HG02610 (cell line): ENCODE data around the gene NFIX.

ENCODE experiments used
- ATAC-seq: cut with Tn5 transposase; IDR thresholded peaks from one replicate; pipeline ENCODE4 v1.9.1; 2021; ENCODE audit warnings: mild to moderate bottlenecking, moderate library complexity; ENCODE audit not compliant: unreplicated experiment

The NFIX gene

DNA sequence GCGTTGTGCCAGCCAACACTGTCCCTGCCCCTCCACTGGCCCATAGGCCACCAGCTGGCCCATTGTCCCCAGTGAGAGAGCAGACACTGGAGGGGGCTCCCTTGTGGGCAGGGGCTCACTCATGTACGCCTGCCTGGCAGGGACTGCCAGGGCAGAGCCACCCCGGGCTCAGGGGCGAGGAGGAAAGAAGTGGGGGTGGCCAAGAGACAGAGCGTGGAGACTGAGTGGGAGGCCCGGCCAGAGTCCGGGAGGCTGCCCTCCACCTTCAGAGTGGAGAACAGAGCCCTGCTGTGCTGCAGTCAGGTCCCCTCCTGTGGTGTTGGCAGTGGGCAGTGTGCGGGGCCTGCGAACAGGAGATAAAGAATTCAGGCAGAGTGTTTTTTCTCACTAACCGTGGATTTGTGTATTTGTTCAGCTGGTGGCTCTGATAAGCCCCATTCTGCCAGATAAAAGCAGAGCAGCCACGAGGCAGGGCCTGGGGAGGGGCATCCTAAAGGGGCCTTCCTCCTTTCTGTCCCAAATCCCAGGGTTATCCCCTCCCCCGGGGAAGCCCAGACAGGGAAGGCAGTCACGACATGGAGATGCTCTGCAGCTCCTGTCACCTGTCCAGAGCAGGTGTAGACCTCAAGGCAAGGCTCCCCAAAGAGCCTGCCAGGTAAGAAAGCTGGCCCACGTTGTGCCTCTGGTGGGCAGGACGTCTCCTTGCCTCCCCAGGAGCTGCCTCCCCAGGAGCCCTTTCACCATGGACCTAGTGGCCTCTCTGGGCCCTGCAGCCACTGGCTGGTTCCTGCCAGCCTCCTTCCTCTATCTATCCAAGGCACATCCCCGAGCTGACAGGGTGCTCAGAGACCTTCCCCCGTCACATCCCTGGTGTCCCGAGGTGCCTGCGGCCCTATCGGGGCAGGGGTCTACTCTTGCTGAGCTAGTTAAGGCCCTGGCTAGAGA, 74.4 kb downstream of the NFIX start:
- no peak for ATAC-seq

DNA sequence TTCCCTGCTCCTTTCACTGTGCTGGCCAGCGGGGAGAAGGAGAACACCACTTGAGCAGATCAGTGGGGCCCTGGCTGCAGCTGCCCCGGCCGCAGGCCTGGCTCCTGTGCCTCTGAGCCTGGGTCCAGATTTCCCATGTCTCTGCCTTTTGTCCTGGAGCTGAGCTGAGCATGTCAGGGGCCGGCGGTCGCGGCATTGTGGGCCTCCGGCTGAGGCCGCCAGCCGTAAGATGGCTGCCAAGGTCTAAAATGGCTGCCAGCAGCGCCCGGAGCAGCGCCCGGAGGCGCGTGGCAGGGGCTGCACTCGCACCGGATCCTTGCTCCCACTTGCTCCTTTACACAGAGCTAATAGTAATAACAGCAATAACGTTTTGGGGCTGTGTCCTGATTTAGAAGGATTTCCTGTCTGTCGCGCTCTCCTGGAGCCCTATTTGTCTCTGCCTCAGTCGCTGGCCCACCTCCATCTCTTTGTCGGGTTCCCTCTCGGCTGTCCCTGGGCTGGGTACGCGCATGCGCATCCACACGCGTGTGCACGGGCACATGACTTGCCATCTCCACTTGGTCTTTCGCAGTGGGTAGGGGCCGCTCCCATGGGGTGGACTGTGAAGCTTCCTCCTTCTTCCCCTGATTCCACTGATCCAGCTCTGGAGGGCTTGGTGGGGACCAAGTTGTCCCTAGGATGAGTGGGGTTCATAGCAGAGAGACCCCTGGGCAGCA, 75.3 kb downstream of the NFIX start:
- no peak for ATAC-seq

DNA sequence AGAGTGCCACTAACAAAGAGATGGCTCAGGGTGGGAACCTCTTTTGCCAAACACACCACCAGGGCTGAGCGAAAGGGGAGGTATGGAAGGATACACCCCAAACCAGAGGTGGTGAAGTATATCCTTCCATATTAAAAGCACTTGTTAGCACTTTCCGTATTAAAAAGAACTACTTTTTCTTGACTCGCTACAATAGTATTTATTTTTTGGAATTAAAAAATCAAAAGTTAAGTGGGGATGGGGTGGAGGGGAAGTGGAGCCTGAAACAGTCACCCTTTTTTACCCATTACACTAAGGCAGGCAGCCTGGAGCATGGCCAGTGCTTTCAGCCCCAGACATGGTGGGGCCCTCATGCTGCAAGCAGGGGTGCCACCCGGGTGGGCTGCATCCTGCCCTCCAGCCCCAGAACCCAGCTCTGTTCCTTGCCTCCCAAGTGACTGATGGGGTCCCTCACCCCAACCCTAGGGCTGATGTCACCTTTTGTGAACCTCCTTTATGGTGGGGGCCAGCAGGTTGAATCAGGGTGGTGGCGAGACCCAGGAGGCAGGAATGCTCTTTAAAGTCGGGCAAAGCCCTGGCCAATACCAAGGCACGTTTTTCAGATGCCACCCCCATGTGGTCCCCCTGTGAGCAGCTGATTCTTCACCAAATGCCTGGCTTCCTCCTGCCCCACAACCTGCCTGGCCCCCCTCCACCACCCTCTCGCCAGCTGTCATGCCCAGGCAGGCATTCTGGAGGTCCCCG, 76.3 kb downstream of the NFIX start:
- ATAC-seq: no peak

DNA sequence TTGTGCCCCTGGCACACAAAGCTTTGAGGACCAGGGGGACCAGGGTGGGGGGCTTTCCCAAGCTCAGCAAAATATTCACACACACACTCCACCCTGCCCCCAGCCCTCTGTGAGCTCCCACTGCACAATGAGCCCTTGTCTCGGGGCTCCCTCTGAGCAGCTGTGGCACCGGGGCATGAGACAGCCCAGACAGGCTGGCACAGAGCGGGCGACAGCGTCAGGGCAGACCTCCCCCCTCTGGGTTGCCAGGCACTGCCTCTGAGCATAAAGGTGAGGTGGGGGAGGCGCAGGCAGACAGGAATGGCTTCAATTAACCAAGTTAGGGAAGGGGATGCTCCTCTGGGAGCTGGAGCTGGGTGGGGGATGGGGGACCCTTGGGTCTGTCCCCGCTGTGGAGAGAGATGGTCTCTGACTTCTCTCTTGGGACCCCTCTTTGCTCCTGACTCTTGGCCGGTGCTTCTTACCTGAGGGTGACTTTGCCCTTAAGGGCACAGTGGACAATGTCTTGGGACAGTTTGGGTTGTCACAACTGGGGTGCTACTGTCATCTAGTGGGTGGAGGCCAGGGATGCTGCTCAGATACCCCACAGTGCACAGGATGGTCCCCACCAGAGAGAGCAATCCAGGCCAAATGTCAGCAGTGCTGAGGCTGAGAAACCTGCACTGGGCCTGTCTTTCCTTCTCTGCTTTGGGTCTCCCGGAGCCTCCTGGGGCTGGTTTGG, 77.1 kb downstream of the NFIX start:
- ATAC-seq: no peak

DNA sequence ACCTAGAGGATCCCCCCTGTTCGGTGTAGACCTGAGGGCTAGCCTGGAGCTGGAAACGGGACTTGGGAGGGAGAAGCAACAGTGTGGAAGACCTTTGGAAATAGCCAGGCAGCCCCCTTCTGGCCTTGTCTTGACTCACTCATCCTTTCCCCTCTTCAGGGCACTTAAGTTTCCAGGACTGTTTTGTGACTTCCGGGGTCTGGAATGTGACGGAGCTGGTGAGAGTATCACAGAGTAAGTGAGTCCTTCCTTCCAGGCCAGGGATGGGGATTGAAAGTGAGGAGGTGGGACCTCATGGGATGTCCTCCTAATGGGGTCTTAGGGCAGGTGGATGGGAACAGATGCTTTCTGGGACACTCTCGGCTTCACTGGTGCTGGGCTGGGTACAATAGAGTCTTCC, 78.0 kb downstream of the NFIX start:
- no peak for ATAC-seq

DNA sequence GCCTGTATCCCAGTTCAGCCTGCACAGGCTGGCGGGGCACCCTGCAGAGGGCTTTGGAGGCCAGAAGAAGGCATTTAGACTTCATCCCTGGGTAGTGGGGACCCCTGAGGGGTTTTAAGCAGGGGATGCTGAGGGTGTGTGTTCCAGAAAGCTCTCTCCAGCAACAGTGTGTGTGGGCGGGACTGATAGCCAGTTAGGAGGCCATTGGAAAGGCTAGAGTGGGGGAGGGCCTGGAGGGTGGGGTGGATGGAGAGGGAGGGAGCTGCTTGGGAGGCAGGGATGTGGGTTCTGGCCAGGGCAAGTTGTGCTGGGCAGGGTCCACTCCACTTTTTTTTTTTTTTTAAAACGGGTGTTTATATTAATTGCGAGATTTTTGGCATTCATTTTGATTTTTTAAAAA, 79.1 kb downstream of the NFIX start:
- ATAC-seq: no peak

DNA sequence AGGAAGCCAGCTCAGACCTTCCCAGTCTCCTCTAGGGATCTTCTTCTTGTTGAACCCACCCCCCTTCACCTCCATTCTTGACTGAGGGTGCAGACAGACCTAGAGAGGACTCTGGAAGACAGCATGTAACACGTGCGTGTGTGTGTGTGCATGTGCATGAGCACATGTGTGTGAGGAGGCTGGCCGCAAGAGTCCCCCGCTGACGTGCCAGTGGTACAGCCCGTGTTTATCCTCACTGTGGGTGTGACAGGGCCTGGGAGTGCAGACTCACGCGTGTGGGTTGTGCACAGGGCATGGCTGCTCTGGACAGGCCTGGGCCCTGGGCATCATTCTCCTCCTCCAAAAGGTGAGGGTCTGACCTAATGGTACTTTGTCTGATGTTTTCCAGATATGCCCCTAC, 81.0 kb downstream of the NFIX start:
- no peak for ATAC-seq

DNA sequence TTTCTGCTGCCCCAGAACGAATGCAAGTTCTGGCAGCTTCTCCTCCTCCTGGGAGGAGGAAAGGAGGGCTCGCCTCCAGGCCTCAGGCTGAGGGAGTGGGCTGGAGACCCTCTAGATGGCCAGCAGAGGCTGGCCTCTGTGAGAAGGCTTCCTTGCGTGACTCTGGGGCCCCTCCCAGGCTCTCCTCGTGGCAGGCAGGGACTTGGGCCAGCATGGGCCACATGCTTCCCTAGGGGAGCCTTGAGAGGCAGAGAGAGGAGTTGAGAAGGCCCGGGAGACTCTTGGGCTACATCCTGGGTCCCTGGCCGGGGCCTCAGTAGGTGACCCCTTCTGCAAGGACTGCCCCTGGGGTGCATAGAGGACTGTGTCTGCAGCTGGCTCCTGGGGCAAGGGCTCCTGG, 81.5 kb downstream of the NFIX start:
- no peak for ATAC-seq

DNA sequence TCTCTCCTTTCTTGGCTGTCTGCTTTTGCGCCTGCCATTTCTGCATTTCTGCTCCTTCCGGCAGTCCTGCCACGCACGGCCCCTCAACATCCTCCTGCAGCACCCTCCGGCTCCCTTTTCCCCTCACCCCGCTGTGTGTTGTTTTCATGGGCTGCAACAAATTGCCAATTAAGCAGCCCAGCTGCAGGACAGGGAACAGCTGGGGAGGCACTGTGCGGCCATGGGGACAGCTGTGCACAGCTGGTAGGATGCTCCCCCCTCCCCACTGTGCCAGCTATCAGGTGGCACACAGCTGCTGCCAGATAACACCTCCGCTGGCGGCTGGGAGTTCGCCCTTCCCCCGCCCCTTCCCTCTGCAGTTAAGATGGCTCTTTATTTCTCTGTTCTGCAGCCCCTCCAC, 82.0 kb downstream of the NFIX start:
- ATAC-seq: no peak

DNA sequence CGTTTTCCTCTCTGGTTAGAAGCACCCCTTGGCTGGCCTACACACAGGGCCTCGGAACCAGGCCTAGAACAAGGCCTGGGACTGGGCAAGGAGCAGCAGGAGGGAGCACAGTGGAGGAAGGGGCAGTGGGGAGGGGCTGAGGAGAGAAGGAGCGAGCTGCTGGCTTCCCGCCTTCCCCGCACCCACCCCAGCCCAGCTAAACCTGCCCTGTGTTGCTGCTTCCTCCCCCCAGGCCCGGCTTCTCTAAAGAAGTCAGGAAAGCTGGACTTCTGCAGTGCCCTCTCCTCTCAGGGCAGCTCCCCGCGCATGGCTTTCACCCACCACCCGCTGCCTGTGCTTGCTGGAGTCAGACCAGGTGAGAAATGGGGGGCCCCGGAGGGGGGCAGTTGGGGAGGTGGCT, 83.1 kb downstream of the NFIX start:
- ATAC-seq: no peak

DNA sequence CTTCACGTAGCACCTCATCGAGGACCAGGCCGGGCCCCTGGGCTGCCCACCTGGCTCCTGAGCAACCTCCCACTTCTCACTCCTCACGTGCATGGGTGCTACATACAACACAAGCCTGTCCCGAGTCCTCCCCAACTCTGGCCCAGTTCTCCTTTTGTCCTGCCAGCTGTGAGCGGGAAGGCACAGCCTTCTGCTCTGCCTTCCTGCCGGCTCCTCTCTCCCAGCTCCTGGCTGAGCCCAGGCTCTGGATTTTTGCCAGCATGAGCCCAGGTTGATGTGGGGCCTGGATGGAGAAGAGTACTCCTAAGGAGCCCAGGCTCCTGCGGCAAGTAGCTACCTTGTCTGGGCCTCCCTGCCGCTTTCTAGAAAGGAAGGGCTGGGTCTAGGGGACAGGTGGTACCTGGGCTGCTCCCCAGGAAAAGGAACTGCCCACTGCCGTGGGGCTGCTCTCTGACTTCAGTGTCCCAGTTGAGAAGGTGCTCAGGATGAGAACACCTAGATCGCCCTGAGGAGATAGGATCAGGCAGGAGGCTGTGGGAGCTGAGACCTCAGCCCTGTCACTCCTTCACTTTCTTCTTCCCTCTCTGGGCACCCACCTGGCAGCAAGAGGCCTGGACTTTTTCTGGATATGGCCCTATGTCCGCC, 83.7 kb downstream of the NFIX start:
- no peak for ATAC-seq

DNA sequence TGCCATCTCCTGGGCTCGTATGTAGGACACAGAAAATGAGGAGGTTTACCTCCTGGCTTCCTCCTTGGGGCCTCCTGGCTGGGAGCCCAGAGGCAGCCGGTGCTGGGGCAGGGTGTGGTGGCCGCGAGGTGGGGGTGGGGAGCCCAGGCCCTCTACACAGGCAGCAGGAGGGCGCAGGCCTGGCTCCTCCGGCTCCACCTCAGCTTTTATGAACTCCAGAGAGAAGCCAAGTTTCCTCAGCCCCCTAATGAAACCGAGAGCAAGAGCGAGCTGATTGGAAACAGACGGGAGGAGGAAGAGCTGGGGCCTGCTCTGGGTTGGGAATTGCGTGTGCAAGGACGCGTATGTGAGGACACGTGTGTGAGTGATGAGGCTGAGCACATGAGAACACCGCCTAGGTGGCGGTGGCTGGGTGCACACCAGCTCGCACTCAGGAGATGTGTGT, 84.3 kb downstream of the NFIX start:
- no peak for ATAC-seq

DNA sequence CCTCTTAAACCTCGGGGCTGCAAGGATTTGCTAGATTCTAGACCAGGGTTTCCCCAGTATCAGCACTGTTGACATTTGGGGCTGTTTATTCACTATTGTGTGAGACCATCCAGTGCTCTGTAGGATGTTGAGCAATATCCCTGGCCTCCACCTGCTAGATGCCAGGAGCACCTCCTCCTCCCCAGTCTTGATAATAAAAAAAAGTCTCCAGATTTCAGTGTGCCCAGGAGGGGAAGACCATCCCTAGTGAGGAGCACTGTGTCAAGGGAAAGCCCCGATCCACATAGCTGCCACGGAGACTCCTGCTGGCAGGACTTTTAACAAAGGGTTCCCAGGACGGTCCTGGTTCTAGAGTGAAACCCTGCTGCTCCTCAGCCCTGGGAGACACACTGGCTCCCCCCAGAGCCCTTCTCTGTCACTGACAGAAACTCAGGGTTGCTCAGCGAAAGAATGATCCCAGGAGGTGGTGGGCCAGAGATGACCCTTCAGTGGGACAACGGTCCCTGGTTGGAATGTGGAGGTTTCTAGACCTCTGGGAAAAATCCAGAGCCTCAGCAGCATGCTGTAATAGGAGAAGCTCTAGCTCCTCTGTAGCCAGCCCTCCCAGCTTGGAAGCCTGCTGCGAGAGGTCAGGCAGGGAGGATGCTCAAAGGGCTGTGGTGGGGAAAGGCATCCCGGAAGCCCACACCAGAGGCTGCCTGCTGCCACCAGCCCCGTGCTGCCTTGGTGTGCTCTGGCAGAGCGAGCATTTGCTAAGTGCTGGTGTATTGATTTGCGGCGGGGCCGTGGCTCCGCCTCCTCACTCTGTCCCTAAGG, 87.1 kb downstream of the NFIX start:
- ATAC-seq: no peak

DNA sequence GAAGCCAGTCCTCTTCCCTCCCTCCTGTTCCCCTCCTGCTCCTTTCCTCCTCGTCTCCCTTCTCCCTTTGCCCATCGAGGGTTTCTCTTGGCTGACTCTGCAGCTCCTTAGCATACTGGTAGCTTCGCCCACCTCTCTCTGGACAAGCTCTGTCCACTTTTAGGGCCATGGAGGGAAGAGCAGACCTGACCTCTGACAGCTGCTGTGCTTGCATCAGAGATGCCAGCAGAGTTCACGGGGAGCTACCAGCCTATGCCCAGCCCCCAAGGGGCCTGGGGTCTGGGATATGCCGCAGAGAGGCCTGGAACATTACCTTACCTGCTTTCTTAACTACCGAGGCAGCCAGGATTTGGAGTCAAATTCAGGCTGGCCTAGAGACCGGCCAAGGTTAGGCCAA, 87.7 kb downstream of the NFIX start:
- ATAC-seq: no peak

DNA sequence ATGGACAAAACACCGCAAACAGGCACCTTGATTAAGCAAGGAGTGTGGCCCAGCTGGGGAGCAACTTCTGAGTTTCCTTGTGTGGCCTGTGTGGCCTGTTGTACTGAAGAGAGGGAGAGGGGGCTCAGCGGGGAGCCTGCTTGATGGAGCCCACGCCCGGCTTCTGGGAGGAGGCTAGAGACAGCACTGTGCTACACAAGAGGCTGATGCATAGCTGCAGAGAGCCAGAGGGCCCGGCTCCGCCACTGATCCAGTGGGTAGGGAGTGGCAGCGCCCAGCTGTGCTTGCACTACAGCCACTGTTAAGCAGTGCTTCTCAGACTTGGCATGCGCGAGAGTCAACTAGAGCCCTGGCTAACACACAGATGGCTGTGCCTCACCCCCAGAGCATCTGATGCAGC, 88.4 kb downstream of the NFIX start:
- no peak for ATAC-seq

DNA sequence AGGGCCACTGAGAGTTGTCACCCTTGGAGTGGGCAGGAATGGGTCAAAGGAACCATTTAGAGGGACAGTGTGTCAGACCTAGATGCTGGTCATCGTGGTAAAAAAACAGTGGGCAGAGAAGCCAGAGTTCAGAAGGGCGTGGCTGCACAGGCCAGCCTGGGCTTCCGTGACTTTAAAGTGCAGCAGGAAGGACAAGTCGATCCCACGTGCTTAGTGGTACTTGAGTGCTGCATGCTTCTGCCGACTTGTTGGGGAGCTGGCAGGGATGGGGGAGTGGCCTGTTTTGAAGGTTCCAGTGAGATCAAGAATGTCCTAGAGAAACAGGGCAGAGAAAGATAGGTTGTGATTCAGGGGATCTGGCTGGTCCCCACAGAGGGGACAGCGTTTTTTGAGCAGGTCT, 90.4 kb downstream of the NFIX start:
- ATAC-seq: no peak

DNA sequence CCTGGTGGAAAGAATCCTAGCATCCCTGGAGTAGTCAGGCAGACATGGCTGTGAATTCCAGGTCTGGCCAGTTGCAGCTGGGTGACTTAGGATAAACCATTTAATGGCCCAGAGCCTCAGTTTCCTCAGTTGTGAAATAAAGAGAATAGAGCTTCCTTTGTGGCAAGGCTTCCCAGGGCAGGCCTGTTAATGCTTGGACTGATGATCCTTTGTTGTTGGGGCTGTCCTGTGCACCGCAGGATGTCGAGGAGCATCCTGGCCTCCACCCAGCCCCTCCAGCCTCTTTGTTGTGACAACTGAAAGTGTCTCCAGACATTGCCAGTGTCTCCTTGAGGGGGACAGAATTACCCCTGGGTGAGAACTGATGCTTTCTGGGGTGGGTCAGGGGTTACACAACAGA, 91.1 kb downstream of the NFIX start:
- ATAC-seq: no peak

DNA sequence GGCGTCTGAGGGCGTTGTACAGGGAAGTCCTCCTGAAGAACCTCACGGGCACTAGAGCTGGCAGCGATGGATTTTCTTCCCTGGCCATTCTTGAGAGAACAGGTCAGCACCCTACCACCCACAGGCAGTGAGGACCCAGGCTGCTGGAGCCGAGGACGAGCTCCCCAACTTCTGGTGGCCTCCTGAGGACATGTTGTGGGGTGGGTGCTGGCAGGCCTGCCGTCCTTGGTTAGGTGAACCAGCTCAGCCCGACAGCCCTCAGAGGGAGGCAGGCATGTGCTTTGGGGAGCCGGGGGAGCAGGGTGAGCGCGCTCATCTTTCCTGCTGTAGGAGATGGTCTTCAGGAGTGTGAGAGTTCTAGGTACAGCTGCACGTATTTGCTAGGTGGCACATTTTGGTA, 92.0 kb downstream of the NFIX start:
- no peak for ATAC-seq

DNA sequence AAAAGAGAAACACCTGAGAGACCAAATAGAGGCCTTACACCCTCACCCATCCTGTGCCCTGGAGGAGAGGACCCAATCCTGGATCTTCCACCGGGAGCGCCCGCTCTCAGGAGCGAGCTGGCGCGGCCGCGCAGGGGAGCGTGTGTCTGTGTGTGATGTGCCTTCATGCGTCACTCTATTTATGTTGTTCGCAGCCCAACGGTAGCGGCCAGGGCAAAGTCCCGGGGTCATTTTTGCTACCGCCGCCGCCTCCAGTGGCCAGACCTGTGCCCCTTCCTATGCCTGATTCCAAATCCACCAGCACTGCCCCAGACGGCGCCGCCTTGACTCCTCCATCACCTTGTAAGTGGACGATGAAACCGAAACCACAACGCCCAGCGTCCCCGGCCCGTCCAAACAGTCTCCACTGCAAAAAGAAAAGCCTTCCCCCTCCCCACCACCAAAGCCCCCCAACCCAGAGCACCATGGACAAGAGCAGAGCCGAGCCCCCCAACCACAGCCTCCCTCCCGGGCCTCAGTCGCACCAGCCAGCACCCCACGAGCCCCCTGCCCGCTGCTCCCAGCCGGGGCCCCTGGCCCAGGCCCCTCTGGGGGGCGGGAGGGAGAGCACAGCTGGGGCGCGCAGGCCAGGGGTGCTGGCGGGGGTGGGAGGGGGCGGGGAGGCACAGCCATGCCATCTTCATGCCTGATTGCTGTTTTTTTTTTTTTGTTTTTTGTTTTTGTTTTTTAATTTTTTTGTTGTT, 92.7 kb downstream of the NFIX start:
- ATAC-seq: no peak
